OCI-LY3 (cell line): ENCODE data around the gene FRMD6.

Experiments used
- H2AFZ ChIP-seq: fragments of 200-600, 300-600 bp; shearing (Covaris generic); 2 replicates; pipeline ENCODE4 v1.6.0; 2014; ENCODE audit warnings: antibody characterized with exemption, low read depth, low read length
- H3K27ac ChIP-seq: fragments of 200-600, 300-600 bp; sonication (generic); 2 replicates; pipeline ENCODE4 v1.5.1; 2014; ENCODE audit warnings: mild to moderate bottlenecking, low read length, moderate library complexity, mixed read lengths
- H3K27me3 ChIP-seq: fragments of 200-600, 300-600 bp; sonication (generic); 2 replicates; pipeline ENCODE4 v1.6.1; 2014; ENCODE audit warnings: low read depth, low read length, mixed read lengths
- H3K36me3 ChIP-seq: fragments of 200-600, 300-600 bp; sonication (generic); replicated peaks from 2 replicates; pipeline ENCODE3; 2014; ENCODE audit warnings: low read depth, low read length, mixed read lengths
- H3K4me1 ChIP-seq: fragments of 300-600, 200-600 bp; sonication (generic); 2 replicates; pipeline ENCODE4 v1.6.1; 2014; ENCODE audit warnings: low read length, mixed read lengths
- H3K4me2 ChIP-seq: fragments of 200-600, 300-600 bp; sonication (generic); 2 replicates; pipeline ENCODE4 v1.6.1; 2014; ENCODE audit warnings: low read length, mixed read lengths
- H3K4me3 ChIP-seq: fragments of 300-600, 200-600 bp; sonication (generic); 2 replicates; pipeline ENCODE4 v1.5.1; 2014; ENCODE audit warnings: antibody characterized with exemption, mild to moderate bottlenecking, low read length, moderate library complexity
- H3K79me2 ChIP-seq: fragments of 300-600, 200-600 bp; shearing (Covaris generic); 2 replicates; pipeline ENCODE4 v1.6.1; 2014; ENCODE audit warnings: mild to moderate bottlenecking, low read length, mixed read lengths
- H3K9ac ChIP-seq: fragments of 300-600, 200-600 bp; shearing (Covaris generic); 2 replicates; pipeline ENCODE4 v1.6.0; 2014; ENCODE audit warnings: mild to moderate bottlenecking, low read length, moderate library complexity
- H3K9me3 ChIP-seq: fragments of 200-600, 300-600 bp; shearing (Covaris generic); 2 replicates; pipeline ENCODE4 v1.6.1; 2014; ENCODE audit warnings: low read length, mixed read lengths; ENCODE audit not compliant: insufficient read depth
- H4K20me1 ChIP-seq: fragments of 200-600, 300-600 bp; sonication (generic); 2 replicates; pipeline ENCODE4 v1.6.1; 2016; ENCODE audit warnings: low read length, mixed read lengths; ENCODE audit not compliant: insufficient read depth
- EZH2phosphoT487 ChIP-seq: fragments of 200-600 bp; shearing (Covaris generic); IDR thresholded peaks from 2 replicates; pipeline ENCODE4 v1.6.1; 2018; ENCODE audit warnings: antibody characterized with exemption, mixed run types, low read depth
- TF ChIP-seq, protein P1 (sequence below): fragments of 200-600, 300-600 bp; sonication (generic); IDR thresholded peaks from 2 replicates; pipeline ENCODE4 v1.5.1; 2014; ENCODE audit warnings: antibody characterized with exemption, low read length, low read depth

Gene FRMD6

DNA sequence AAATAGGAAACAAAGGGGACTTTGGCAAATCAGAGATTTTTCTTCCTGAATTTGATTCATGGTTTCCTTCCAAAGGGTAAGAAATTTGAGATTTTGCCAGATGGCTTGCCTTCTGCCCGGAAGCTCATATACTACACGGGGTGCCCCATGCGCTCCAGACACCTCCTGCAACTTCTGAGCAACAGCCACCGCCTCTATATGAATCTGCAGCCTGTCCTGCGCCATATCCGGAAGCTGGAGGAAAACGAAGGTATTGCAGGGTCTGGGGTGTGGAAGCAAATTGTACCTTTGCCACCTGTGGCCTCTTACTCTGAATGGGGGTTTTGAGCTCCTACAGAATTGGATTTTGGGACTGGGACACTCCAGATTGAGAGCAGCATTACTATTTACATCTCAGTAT lies 63.5 kb downstream of the FRMD6 start:
- H3K36me3 ChIP-seq, result no peaks in the 10 kb centered on the region
- TF ChIP-seq, protein P1, sequence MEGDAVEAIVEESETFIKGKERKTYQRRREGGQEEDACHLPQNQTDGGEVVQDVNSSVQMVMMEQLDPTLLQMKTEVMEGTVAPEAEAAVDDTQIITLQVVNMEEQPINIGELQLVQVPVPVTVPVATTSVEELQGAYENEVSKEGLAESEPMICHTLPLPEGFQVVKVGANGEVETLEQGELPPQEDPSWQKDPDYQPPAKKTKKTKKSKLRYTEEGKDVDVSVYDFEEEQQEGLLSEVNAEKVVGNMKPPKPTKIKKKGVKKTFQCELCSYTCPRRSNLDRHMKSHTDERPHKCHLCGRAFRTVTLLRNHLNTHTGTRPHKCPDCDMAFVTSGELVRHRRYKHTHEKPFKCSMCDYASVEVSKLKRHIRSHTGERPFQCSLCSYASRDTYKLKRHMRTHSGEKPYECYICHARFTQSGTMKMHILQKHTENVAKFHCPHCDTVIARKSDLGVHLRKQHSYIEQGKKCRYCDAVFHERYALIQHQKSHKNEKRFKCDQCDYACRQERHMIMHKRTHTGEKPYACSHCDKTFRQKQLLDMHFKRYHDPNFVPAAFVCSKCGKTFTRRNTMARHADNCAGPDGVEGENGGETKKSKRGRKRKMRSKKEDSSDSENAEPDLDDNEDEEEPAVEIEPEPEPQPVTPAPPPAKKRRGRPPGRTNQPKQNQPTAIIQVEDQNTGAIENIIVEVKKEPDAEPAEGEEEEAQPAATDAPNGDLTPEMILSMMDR, result no peak
- no peak for TF ChIP-seq EZH2phosphoT487
- H3K27ac ChIP-seq, result no peak overlapping the region
- H3K79me2 ChIP-seq, result no peaks in the 10 kb centered on the region
- 0 out of 2 replicates have a peak, but pooled peaks cover 2% of the 10 kb centered on the region for H3K27me3 ChIP-seq
- no peaks in the 10 kb centered on the region for H3K9me3 ChIP-seq
- H4K20me1 ChIP-seq, result no peaks in the 10 kb centered on the region
- peaks cover 20% of the 10 kb centered on the region for H3K4me1 ChIP-seq
- no peak overlapping the region for H3K4me2 ChIP-seq
- H2AFZ ChIP-seq, result no peak overlapping the region
- no peak overlapping the region for H3K4me3 ChIP-seq
- H3K9ac ChIP-seq, result no peak overlapping the region

DNA sequence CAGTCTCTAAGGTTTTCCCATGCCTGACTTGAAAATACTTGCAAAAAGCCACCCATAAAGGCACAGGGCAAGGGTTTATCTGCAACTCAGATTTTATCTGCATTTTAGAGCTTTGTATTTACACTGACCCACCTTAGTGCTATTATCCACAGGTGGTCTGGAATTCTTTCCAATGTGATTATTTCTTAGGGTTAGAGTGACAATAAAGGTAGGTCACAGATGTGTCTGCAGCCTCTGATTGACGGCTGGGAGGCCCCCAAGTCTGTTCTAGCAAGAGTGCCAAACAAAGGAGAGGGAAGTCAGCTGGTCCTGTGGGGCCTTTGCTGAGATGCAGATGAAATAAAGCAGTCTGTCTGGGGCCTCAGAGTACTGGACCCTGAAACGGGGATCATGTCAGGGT lies 64.0 kb downstream of the FRMD6 start:
- H4K20me1 ChIP-seq, result no peaks in the 10 kb centered on the region
- no peak overlapping the region for H3K4me2 ChIP-seq
- H3K27ac ChIP-seq, result no peak overlapping the region
- no peak overlapping the region for H3K4me3 ChIP-seq
- H3K9me3 ChIP-seq, result no peaks in the 10 kb centered on the region
- TF ChIP-seq, protein P1, result no peak
- TF ChIP-seq EZH2phosphoT487, result no peak
- H2AFZ ChIP-seq, result no peak overlapping the region
- H3K4me1 ChIP-seq, result peaks cover 20% of the 10 kb centered on the region
- H3K36me3 ChIP-seq, result no peaks in the 10 kb centered on the region
- no peaks in the 10 kb centered on the region for H3K27me3 ChIP-seq
- H3K9ac ChIP-seq, result no peak overlapping the region
- H3K79me2 ChIP-seq, result no peaks in the 10 kb centered on the region

GRCh38 chr14:51716610-51717009 lies 64.9 kb downstream of the FRMD6 start:
- TF ChIP-seq, protein P1, result no peak
- no peak for TF ChIP-seq EZH2phosphoT487
- no peak overlapping the region for H3K4me3 ChIP-seq
- H3K79me2 ChIP-seq, result no peaks in the 10 kb centered on the region
- no peaks in the 10 kb centered on the region for H3K27me3 ChIP-seq
- H4K20me1 ChIP-seq, result no peaks in the 10 kb centered on the region
- no peak overlapping the region for H3K27ac ChIP-seq
- H3K4me2 ChIP-seq, result no peak overlapping the region
- H3K9me3 ChIP-seq, result no peaks in the 10 kb centered on the region
- no peaks in the 10 kb centered on the region for H3K36me3 ChIP-seq
- H3K9ac ChIP-seq, result no peak overlapping the region
- peaks cover 20% of the 10 kb centered on the region for H3K4me1 ChIP-seq
- H2AFZ ChIP-seq, result no peak overlapping the region

- H3K79me2 ChIP-seq, result no peaks in the 10 kb centered on the region
These were observed 66.1 kb downstream of the FRMD6 start for GRCh38 chr14:51717766-51718165.

More at GRCh38 chr14:51717766-51718165, 66.1 kb downstream of the FRMD6 start:
- no peaks in the 10 kb centered on the region for H3K27me3 ChIP-seq
- H3K36me3 ChIP-seq, result no peaks in the 10 kb centered on the region
- peaks cover 20% of the 10 kb centered on the region for H3K4me1 ChIP-seq
- H4K20me1 ChIP-seq, result no peaks in the 10 kb centered on the region
- H3K27ac ChIP-seq, result no peak overlapping the region
- TF ChIP-seq, protein P1, result no peak
- TF ChIP-seq EZH2phosphoT487, result no peak
- H3K4me2 ChIP-seq, result no peak overlapping the region
- H3K9ac ChIP-seq, result no peak overlapping the region
- no peak overlapping the region for H3K4me3 ChIP-seq
- H3K9me3 ChIP-seq, result no peaks in the 10 kb centered on the region
- H2AFZ ChIP-seq, result no peak overlapping the region
